OCI-M2 (cell line): ENCODE results near the gene MYCBPAP.

Experiments
- DNase-seq: peaks from one replicate; lab custom pipeline; 2025; ENCODE audit not compliant: unreplicated experiment; lab: John Stamatoyannopoulos, UW

MYCBPAP gene

DNA sequence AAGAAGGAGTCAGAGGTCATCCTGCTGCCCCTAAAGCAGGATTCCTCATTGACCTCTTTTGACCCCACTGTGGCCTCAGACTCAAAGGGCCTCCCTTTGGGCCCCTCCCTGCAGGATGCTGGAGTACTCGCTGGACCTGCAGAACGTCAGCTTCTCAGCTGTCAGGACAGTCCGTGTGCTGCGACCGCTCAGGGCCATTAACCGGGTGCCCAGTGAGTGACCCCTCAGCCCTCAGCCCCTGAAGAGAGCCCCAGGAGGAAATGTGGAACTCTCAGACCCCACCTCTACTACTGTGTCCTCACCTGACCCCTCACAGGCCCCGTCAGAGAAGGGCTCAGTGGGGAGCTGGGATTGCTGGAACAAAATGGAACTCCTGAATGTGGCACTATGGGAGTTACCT lies 61.4 kb downstream of the MYCBPAP start:
- DNase-seq, result no peak

- DNase-seq, result no peak
Observed at GRCh38 chr17:50570032-50570431, 61.8 kb downstream of the MYCBPAP start.

- no peak for DNase-seq
Observed at GRCh38 chr17:50570528-50570927, 62.3 kb downstream of the MYCBPAP start.

DNA sequence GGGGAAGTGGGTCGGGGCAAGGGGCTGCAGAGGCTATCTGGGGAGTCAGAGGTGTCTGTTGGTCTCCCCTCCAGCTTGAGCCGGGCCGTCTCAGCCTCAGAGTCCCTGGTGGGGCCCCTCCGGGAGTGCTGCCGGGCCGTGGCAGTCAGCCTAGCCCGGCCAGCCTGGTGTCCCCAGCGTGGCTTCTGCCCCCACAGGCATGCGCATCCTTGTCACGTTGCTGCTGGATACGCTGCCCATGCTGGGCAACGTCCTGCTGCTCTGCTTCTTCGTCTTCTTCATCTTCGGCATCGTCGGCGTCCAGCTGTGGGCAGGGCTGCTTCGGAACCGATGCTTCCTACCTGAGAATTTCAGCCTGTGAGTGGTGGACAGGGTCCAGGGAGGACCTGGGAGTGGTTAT lies 63.4 kb downstream of the MYCBPAP start:
- DNase-seq, result no peak

DNA sequence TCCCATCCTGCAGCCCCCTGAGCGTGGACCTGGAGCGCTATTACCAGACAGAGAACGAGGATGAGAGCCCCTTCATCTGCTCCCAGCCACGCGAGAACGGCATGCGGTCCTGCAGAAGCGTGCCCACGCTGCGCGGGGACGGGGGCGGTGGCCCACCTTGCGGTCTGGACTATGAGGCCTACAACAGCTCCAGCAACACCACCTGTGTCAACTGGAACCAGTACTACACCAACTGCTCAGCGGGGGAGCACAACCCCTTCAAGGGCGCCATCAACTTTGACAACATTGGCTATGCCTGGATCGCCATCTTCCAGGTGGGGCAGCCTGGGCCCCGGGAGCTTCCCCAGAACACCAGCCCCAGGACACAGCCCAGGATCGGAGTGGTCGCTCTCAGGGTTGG lies 64.3 kb downstream of the MYCBPAP start:
- DNase-seq, result no peak

DNA sequence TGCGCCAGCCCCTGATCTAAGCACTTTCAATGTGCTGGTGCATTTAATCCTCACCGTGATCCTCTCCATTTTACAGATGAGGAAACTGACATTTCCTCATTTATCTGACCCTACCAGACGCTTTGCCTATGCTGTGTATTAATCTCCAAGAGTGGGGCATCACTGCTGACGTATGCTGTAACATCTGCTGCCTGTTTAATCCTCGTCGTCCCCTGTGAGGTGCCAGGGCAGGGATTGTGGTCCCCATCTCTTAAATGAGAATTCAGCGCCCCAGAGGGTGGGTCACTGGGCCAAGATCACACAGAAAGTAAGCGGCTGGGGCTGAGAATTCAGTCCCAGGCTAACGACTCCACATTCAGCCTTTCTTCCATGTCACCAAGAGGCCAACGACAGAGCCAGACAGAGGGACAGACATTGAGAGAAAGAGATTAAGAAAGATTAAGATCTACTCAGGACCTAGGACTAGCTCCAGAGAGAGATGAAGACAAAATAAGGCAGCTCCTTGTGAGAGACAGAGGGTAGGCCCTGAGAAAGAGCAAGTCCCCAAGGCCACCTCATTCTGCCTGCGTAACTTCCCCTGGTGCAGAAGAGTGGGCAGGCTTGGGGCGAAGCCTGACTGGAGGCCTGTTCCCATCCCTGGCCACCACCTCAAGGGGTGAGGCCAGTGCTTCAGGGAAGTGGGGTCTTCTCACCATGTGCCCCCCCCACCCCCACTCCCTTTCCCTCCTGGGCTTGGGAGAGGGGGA lies 65.8 kb downstream of the MYCBPAP start:
- DNase-seq, result no peak

DNA sequence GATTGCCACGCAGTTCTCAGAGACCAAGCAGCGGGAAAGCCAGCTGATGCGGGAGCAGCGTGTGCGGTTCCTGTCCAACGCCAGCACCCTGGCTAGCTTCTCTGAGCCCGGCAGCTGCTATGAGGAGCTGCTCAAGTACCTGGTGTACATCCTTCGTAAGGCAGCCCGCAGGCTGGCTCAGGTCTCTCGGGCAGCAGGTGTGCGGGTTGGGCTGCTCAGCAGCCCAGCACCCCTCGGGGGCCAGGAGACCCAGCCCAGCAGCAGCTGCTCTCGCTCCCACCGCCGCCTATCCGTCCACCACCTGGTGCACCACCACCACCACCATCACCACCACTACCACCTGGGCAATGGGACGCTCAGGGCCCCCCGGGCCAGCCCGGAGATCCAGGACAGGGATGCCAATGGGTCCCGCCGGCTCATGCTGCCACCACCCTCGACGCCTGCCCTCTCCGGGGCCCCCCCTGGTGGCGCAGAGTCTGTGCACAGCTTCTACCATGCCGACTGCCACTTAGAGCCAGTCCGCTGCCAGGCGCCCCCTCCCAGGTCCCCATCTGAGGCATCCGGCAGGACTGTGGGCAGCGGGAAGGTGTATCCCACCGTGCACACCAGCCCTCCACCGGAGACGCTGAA lies 67.5 kb downstream of the MYCBPAP start:
- no peak for DNase-seq

DNA sequence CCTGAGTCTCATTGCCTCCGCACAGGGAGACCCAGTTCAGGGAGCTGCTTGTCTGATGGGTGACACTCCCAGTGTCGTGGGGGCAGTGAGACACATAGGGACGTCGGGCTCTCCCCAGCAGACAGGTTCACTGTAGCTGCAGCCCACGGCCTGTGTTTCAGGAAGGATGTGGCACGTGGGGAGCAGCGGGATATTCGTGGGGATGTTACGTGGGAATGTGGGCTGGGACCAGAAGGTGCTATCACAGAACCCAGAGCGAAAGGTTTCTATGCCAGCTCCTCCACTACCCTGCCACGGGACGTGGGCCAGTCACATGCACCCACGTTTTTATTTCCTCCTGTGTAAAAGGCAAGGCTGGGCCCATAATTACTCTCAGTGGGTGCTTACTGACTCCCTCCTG lies 68.6 kb downstream of the MYCBPAP start:
- no peak for DNase-seq

DNA sequence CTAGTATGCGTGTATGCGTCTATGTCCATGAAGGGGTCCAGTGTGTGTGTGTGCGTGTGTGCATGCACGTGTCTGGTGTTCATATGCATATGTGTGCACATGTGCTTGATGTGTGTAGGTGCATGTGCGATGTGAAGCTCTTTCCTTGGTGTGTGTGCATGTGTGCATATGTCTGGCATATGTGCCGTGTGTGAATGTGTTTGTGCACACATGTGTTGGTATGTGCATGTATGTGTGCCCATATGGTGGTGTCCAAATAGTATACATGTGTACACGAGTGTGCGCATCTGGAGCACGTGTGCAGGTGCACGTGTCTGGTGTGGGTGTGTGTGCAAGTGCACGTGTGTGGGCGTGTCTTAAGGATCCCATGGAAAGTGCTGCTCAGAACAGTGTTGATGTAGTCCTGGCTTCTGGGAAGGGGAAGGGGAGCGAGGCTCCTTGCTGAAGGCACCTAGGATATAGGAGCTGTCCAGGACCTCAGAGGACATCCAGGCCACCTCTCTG lies 69.3 kb downstream of the MYCBPAP start:
- no peak for DNase-seq

DNA sequence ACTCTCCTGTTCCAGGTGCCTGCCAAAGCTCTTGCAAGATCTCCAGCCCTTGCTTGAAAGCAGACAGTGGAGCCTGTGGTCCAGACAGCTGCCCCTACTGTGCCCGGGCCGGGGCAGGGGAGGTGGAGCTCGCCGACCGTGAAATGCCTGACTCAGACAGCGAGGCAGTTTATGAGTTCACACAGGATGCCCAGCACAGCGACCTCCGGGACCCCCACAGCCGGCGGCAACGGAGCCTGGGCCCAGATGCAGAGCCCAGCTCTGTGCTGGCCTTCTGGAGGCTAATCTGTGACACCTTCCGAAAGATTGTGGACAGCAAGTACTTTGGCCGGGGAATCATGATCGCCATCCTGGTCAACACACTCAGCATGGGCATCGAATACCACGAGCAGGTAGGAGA lies 69.9 kb downstream of the MYCBPAP start:
- DNase-seq, result no peak

GRCh38 chr17:50579399-50579798 lies 71.2 kb downstream of the MYCBPAP start:
- DNase-seq, result no peak

GRCh38 chr17:50580646-50581045 lies 72.4 kb downstream of the MYCBPAP start:
- no peak for DNase-seq
